Heart left ventricle (tissue), 16 donors: ENCODE data around the gene CDK5R2. TPM values are rescaled to one million over a fixed set of nuclear protein-coding genes. Genes with fewer than 3 reads are reported as not detected.

Experiments used
- ATAC-seq, 4 donors: fragments of 200-7000 bp; cut with Tn5 transposase; one replicate each; pipeline ENCODE4 v1.9.1; 2020 to 2022; ENCODE audit warnings: moderate library complexity in 4 of 4, mild to moderate bottlenecking in 3 of 4, moderate number of reproducible peaks in 1 of 4
- DNase-seq, 5 donors: peaks; one replicate each; pipeline ENCODE4 v3.0.0-alpha.2; 2020
- H3K27ac ChIP-seq, 12 donors: fragments of 200-600 bp; sonication (generic) in 4 of 12; one replicate each; pipeline versions ENCODE4 v1.5.0 to v1.8.0; 2016 to 2022; ENCODE audit warnings: mild to moderate bottlenecking in 2 of 12
- H3K27me3 ChIP-seq, 9 donors: fragments of 200-600 bp; sonication (generic) in 2 of 9; one replicate each; pipeline versions ENCODE4 v1.5.1 to v1.8.0; 2016 to 2022; ENCODE audit warnings: mild to moderate bottlenecking in 3 of 9
- H3K36me3 ChIP-seq, 9 donors: fragments of 200-600 bp; sonication (generic) in 2 of 9; one replicate each; pipeline versions ENCODE4 v1.5.0 to v1.8.0; 2018 to 2022; ENCODE audit warnings: mild to moderate bottlenecking in 2 of 9
- H3K4me1 ChIP-seq, 12 donors: fragments of 200-600 bp; sonication (generic) in 4 of 12; one replicate each; pipeline versions ENCODE4 v1.5.0 to v1.8.0; 2016 to 2022; ENCODE audit warnings: mild to moderate bottlenecking in 3 of 12
- H3K4me3 ChIP-seq, 12 donors: fragments of 200-600 bp; sonication (generic) in 4 of 12; one replicate each; pipeline versions ENCODE4 v1.5.0 to v1.8.0; 2017 to 2022; ENCODE audit warnings: mild to moderate bottlenecking in 9 of 12, moderate library complexity in 4 of 12
- H3K9me3 ChIP-seq, 12 donors: fragments of 200-600 bp; sonication (generic) in 4 of 12; one replicate each; pipeline versions ENCODE4 v1.5.0 to v1.8.0; 2016 to 2022; ENCODE audit warnings: mild to moderate bottlenecking in 1 of 12
- POLR2A ChIP-seq, 2 donors: fragments of 450-650 bp; IDR thresholded peaks; one replicate each; pipeline ENCODE4 v1.6.1; 2017; ENCODE audit warnings: antibody characterized with exemption in 2 of 2, mild to moderate bottlenecking in 2 of 2, moderate library complexity in 2 of 2
- WGBS, 4 donors: extraction: QIAGEN DNeasy Blood & Tissue Kit in 2 of 4; methylation state at CpG; one replicate each; pipeline versions ENCODE4 v1.1.5 to v1.1.7; 2013 to 2018; 5-methylcytosine and 5-hydroxymethylcytosine counted together
- intact Hi-C, 10 donors: fragments of 100-400 bp; cut with DNase I; formaldehyde crosslinking; loops; one replicate each; pipeline versions ENCODE4 v1.11.1 to v1.14.2; 2022
- polyA plus RNA-seq, 2 donors: library from polyadenylated mRNA; stranded (reverse); fragments of 200-250 nt; gene quantifications; one replicate each; pipeline ENCODE4 v1.2.3, GENCODE V29; 2013
- total RNA-seq, 9 donors: library from RNA; depleted of rRNA in 2 of 9; stranded (reverse); fragments of >200 nt in 2 of 9; fragmentation: NEBNext Ultra II Directional in 3 of 9; extraction: Animal tissue kit (Norgen Biotek cat#: 25700) in 3 of 9; gene quantifications; one replicate each; pipeline versions ENCODE4 v1.1.0 to v1.2.4, GENCODE V29; 2016 to 2023
- TF ChIP-seq, protein P1 (sequence below), 12 donors: fragments of 200-600 bp; sonication (generic) in 4 of 12; IDR thresholded peaks; one replicate each; pipeline versions ENCODE4 v1.5.0 to v1.8.0; 2018 to 2022; ENCODE audit warnings: antibody characterized with exemption in 12 of 12, mild to moderate bottlenecking in 5 of 12
- donor health status: ischemic (EF 13 %, LVEDD 7.1; RV severe dilation, severe dysfunction).
- donor health status: healthy with polysubstance abuse.
- donor health status: DM: no; HTN: yes; CAD: no.
- donor health status: DM: no; HTN: no; CAD: no.
- donor health status: ischemic (EF 25% LVEDD 6.9; RV normal size, moderate dysfunction).
- donor health status: ischemic (EF 25% LVEDD 5.7; RV mildly dilated, moderate dysfunction).
- donor health status: healthy.
- donor health status: DM: yes; HTN: yes; CAD: no.
- donor health status: ischemic (EF 35%, LVEDD 5.7; RV mildly dilated, moderate dysfunction).
- donor health status: nonischemic (EF 11% LVEDD 7.7; RV severe dilation, severe dysfunction).
- donor health status: DM: yes; HTN: yes; CAD: no.
- donor health status: PGD.
- donor health status: ischemic (EF 29% LVEDD 5.4; RV normal size, mild dysfunction).
- donor health status: nonischemic (EF 23%, LVEDD 6.1; RV moderate dilation, normal function).

CDK5R2 gene
- total and polyA plus RNA-seq, 11 donors = not detected

- Histone ChIP-seq H3K27me3 (peaks cover 57 to 99% (median 87%) of the 10 kb centered on the region in 9 donors), H3K9me3 (no peaks in the 10 kb centered on the region), H3K4me3 (peak within 1 kb of the TSS; percentile 29 to 52 (median 44)), H3K4me1 (peaks cover 0 to 28% (median 18%) of the 10 kb centered on the region in 12 donors), H3K36me3 (no peaks in the 10 kb centered on the region), H3K27ac (no peak within 1 kb of the TSS)
- ATAC-seq = peak in 1 of 4 donors; percentile 5
- no peak for TF ChIP-seq POLR2A (IDR thresholded peaks at IDR 0.05)
- TF ChIP-seq, protein P1, sequence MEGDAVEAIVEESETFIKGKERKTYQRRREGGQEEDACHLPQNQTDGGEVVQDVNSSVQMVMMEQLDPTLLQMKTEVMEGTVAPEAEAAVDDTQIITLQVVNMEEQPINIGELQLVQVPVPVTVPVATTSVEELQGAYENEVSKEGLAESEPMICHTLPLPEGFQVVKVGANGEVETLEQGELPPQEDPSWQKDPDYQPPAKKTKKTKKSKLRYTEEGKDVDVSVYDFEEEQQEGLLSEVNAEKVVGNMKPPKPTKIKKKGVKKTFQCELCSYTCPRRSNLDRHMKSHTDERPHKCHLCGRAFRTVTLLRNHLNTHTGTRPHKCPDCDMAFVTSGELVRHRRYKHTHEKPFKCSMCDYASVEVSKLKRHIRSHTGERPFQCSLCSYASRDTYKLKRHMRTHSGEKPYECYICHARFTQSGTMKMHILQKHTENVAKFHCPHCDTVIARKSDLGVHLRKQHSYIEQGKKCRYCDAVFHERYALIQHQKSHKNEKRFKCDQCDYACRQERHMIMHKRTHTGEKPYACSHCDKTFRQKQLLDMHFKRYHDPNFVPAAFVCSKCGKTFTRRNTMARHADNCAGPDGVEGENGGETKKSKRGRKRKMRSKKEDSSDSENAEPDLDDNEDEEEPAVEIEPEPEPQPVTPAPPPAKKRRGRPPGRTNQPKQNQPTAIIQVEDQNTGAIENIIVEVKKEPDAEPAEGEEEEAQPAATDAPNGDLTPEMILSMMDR (IDR thresholded peaks at IDR 0.05) = peak in 1 of 12 donors; percentile 8
- 1 to 2% (median 1%) methylated on average over 53 to 88 of the region's 88 CpGs for WGBS, 4 donors
- intact Hi-C loops = loop anchor here in 3 of 10 donors (10.0 kb wide), 1 partner anchor 161 kb away; no protein-coding TSS in a partner anchor
- DNase-seq = no peak
Measured at GRCh38 chr2:218993345-218994315, 34.2 kb downstream of the CDK5R2 start, which contains the start of gene CRYBA2. CRYBA2 (minus strand) TSS chr2:218993422; CDS start chr2:218993176, 246 bp downstream.

- H3K4me3 ChIP-seq = peak overlapping the region in 2 of 12 donors; percentile 31 to 45
- H3K4me1 ChIP-seq = peaks cover 0 to 28% (median 18%) of the 10 kb centered on the region in 12 donors
- intact Hi-C loops = loop anchor here in 3 of 10 donors (10.0 kb wide), 1 partner anchor 159 kb away; no protein-coding TSS in a partner anchor
- DNase-seq (no peak), ATAC-seq (no peak)
- 23 to 32% (median 26%) methylated on average over 8 of the region's 8 CpGs for WGBS, 4 donors
- no peaks in the 10 kb centered on the region for H3K36me3 ChIP-seq
- no peaks in the 10 kb centered on the region for H3K9me3 ChIP-seq
- H3K27ac ChIP-seq = no peak overlapping the region
- peaks cover 50 to 93% (median 86%) of the 10 kb centered on the region in 9 donors for H3K27me3 ChIP-seq
- no peak for TF ChIP-seq POLR2A (IDR thresholded peaks at IDR 0.05)
- TF ChIP-seq, protein P1 (IDR thresholded peaks at IDR 0.05) = no peak
Measured at GRCh38 chr2:218995561-218995960, 36.1 kb downstream of the CDK5R2 start.

DNA sequence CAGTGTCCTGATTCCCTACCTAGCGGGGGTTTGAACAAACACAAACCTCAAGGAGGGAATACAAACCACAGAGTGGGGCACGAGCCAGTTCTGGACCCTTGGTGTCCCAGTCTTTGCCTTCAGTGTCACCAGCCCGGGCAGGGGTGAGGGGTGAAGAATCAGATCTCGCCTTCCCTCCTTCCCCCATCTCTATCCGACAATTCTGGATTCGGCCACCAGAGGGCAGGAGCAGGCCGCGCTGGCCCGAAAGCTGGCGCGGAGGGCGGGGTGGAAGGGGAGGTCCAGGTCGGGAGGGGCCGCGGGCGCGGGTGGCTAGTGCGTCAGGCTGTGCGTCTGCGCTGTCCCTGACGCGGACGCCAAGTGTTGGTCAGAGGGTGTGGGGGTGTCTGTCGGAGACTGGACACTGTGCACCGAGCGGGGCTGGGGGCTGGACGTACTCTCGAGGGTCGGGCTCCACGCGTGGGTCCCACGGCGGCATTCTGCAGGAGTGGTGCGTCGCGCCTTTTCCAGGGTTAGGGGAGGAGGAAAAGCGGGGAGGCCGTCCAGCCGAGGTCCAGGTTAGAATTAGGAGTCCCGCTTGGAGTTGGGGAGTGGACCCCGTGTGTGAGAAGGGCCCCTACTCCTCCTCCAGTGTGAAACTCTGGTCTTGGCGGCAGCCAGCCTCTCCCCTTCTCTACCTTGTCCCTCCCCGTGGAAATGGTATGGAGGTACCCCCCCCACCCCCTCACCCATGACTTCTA lies 36.7 kb downstream of the CDK5R2 start:
- intact Hi-C loops = loop anchor here in 3 of 10 donors (10.0 kb wide), 1 partner anchor 159 kb away; no protein-coding TSS in a partner anchor
- peak overlapping the region in 10 of 12 donors; percentile 24 to 48 (median 35) for H3K4me3 ChIP-seq
- ATAC-seq (peak; percentile 72 to 95 (median 90)), DNase-seq (peak; percentile 82 to 89 (median 87))
- H3K9me3 ChIP-seq = no peaks in the 10 kb centered on the region
- H3K27ac ChIP-seq = no peak overlapping the region
- H3K36me3 ChIP-seq = no peaks in the 10 kb centered on the region
- TF ChIP-seq, protein P1 (IDR thresholded peaks at IDR 0.05) = peak; percentile 79 to 95 (median 88)
- TF ChIP-seq POLR2A (IDR thresholded peaks at IDR 0.05) = no peak
- 4 to 7% (median 4%) methylated on average over 30 to 43 of the region's 43 CpGs for WGBS, 4 donors
- peaks cover 49 to 93% (median 84%) of the 10 kb centered on the region in 9 donors for H3K27me3 ChIP-seq
- H3K4me1 ChIP-seq = peaks cover 0 to 29% (median 18%) of the 10 kb centered on the region in 12 donors
